Keratinocyte (primary cell): Measurements from ENCODE around the gene SPTSSB. TPM values are rescaled to one million over a fixed set of nuclear protein-coding genes. Genes with fewer than 3 reads are reported as not detected.
A peak's percentile ranks its signal among the peaks of the same experiment; 100 is the strongest.

Experiments used
- DNase-seq: peaks from one replicate; pipeline ENCODE4 v3.0.0-alpha.2; 2011; ENCODE audit warnings: low read depth, missing footprints, low spot score
- FAIRE-seq: peaks from 2 replicates; lab custom pipeline; 2011; peaks lifted over from hg19 to GRCh38; lab: Jason Lieb, UNC
- H2AFZ ChIP-seq: 2 replicates; pipeline ENCODE4 v1.6.0; 2012; ENCODE audit warnings: low read length, control low read depth, inconsistent platforms; ENCODE audit not compliant: control insufficient read depth
- H3K27ac ChIP-seq: 2 replicates; pipeline ENCODE4 v1.5.1; 2011; ENCODE audit warnings: low read length; ENCODE audit not compliant: control insufficient read depth, insufficient read depth
- H3K27me3 ChIP-seq: 3 replicates; pipeline ENCODE4 v1.6.0; 2011; ENCODE audit warnings: low read length; ENCODE audit not compliant: control insufficient read depth, insufficient read depth; ENCODE audit errors: extremely low read depth
- H3K36me3 ChIP-seq, 2 experiments: 2 replicates in 1 of 2; 3 replicates in 1 of 2; pipeline ENCODE4 v1.5.1; 2011; ENCODE audit warnings: low read length in 2 of 2, mild to moderate bottlenecking in 1 of 2; ENCODE audit not compliant: control insufficient read depth in 2 of 2, insufficient read depth in 2 of 2; ENCODE audit errors: extremely low read depth in 1 of 2
- H3K4me1 ChIP-seq: 3 replicates; pipeline ENCODE4 v1.5.1; 2011; ENCODE audit warnings: low read length; ENCODE audit not compliant: control insufficient read depth, insufficient read depth; ENCODE audit errors: extremely low read depth
- H3K4me2 ChIP-seq: 3 replicates; pipeline ENCODE4 v1.6.0; 2011; ENCODE audit warnings: low read depth, low read length; ENCODE audit not compliant: control insufficient read depth, insufficient read depth; ENCODE audit errors: extremely low read depth
- H3K4me3 ChIP-seq, 3 experiments: fragments of 200-600 bp in 1 of 3; sonication (generic) in 1 of 3; 2 replicates in 2 of 3; 3 replicates in 1 of 3; pipeline ENCODE4 v1.5.1; 2011 to 2016; ENCODE audit warnings: low read length in 3 of 3, mild to moderate bottlenecking in 3 of 3, control low read depth in 2 of 3, inconsistent platforms in 1 of 3, low read depth in 1 of 3, mixed read lengths in 1 of 3, mixed run types in 1 of 3, moderate library complexity in 1 of 3; ENCODE audit not compliant: control insufficient read depth in 2 of 3, insufficient read depth in 2 of 3; ENCODE audit errors: extremely low read depth in 1 of 3
- H3K79me2 ChIP-seq: 2 replicates; pipeline ENCODE4 v1.6.0; 2012; ENCODE audit warnings: low read length; ENCODE audit not compliant: control insufficient read depth, insufficient read depth
- H3K9ac ChIP-seq: 3 replicates; pipeline ENCODE4 v1.6.0; 2011; ENCODE audit warnings: low read length; ENCODE audit not compliant: control insufficient read depth, insufficient read depth; ENCODE audit errors: extremely low read depth
- H3K9me1 ChIP-seq: 3 replicates; pipeline ENCODE4 v1.6.0; 2011; ENCODE audit warnings: low read length; ENCODE audit not compliant: control insufficient read depth, insufficient read depth; ENCODE audit errors: extremely low read depth
- H3K9me3 ChIP-seq: 2 replicates; pipeline ENCODE4 v1.5.1; 2012; ENCODE audit warnings: low read depth, low read length; ENCODE audit not compliant: control insufficient read depth
- H4K20me1 ChIP-seq: 3 replicates; pipeline ENCODE4 v1.6.0; 2011; ENCODE audit warnings: low read length; ENCODE audit not compliant: control insufficient read depth, insufficient read depth; ENCODE audit errors: extremely low read depth
- EZH2 ChIP-seq: IDR thresholded peaks from one replicate; pipeline ENCODE4 v1.6.1; 2012; ENCODE audit warnings: inconsistent platforms, mild to moderate bottlenecking, low read length, moderate library complexity
- dilution Hi-C: fragments of 300-500 bp; cut with MboI; formaldehyde crosslinking; loops from one replicate; pipeline ENCODE4 v1.7.0; 2020; ENCODE audit warnings: low sequenced_read_pairs; ENCODE audit not compliant: extremely low pct_ligation_motif_present
- polyA plus RNA-seq, 5 experiments: library from polyadenylated mRNA; depleted of rRNA in 3 of 5; stranded (reverse) in 3 of 5; stranded (forward) in 1 of 5; unstranded in 1 of 5; fragments of >200 nt; gene quantifications; 1 replicate in 1 of 5; 2 replicates in 3 of 5; 3 replicates in 1 of 5; pipeline versions ENCODE4 v1.2.1 to v1.2.3, GENCODE V29; 2011 to 2012; ENCODE audit warnings: missing spikeins in 2 of 5, low read depth in 1 of 5, low replicate concordance in 1 of 5
- TF ChIP-seq, protein P1 (sequence below), 3 experiments: IDR thresholded peaks in 1 of 3; conservative IDR thresholded peaks in 1 of 3; optimal IDR thresholded peaks in 1 of 3; 2 replicates in 2 of 3; 3 replicates in 1 of 3; pipeline versions ENCODE3 to v1.5.1; 2011; ENCODE audit warnings: low read length in 3 of 3, mild to moderate bottlenecking in 3 of 3, moderate library complexity in 2 of 3, control low read depth in 1 of 3, inconsistent platforms in 1 of 3; ENCODE audit not compliant: insufficient read depth in 2 of 3; ENCODE audit errors: extremely low read depth in 1 of 3

SPTSSB gene
- polyA plus RNA-seq, 1 donor (not counting 4 experiments of a cell fraction or from before 2014, with no cell fraction given) = 2.6 TPM

DNA sequence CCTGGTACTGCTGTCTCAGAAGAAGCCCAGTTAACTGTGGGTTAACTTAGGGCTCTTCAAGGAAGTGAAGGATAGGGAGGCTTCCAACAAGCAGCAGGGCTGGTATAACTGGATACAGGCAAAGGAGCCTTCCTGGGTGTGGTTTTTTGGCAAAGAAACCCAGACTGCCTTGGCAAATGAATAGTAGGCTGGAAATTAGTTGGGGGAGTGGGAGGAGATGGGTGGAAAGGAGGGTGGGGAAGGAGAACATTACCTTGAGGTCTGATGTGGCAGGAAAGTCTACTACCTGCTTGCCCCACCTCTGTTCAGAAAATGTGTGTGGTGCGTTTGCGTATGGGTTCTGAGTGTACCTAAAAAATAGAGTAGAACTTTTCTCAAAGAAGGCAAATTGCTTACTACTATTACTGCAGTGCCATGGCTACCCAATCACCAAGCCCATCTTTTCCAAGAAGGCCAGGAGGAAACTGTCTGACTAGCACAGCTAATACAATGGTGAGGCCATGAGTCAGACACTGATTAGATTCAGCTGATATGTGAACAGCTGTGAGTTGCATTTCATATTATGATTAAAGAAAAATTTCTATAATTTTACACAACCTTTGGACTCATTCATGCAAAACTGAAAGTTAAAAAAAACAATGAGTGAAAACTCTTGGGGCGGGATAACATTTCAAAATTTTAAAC is 55.2 kb downstream of the SPTSSB start:
- Histone ChIP-seq H3K27ac (peak overlapping the region; percentile 44), H2AFZ (peak overlapping the region; percentile 5), H3K4me1 (peaks cover 19% of the 10 kb centered on the region), H3K4me2 (peak overlapping the region; percentile 50), H3K4me3 (no peak overlapping the region), H3K36me3 (no peaks in the 10 kb centered on the region), H3K79me2 (no peaks in the 10 kb centered on the region), H3K9me3 (no peaks in the 10 kb centered on the region), H3K27me3 (no peaks in the 10 kb centered on the region), H3K9ac (no peak overlapping the region), H4K20me1 (no peaks in the 10 kb centered on the region), H3K9me1 (no peaks in the 10 kb centered on the region)
- TF ChIP-seq, protein P1, sequence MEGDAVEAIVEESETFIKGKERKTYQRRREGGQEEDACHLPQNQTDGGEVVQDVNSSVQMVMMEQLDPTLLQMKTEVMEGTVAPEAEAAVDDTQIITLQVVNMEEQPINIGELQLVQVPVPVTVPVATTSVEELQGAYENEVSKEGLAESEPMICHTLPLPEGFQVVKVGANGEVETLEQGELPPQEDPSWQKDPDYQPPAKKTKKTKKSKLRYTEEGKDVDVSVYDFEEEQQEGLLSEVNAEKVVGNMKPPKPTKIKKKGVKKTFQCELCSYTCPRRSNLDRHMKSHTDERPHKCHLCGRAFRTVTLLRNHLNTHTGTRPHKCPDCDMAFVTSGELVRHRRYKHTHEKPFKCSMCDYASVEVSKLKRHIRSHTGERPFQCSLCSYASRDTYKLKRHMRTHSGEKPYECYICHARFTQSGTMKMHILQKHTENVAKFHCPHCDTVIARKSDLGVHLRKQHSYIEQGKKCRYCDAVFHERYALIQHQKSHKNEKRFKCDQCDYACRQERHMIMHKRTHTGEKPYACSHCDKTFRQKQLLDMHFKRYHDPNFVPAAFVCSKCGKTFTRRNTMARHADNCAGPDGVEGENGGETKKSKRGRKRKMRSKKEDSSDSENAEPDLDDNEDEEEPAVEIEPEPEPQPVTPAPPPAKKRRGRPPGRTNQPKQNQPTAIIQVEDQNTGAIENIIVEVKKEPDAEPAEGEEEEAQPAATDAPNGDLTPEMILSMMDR (optimal IDR thresholded peaks at IDR 0.05 in 1 of 3, IDR thresholded peaks at IDR 0.05 in 1 of 3, conservative IDR thresholded peaks at IDR 0.05 in 1 of 3; ENCODE audit: extremely low read depth in 1 of 3, insufficient read depth in 2 of 3, low read length in 3 of 3) = no peak
- no peak for TF ChIP-seq EZH2
- peak; percentile 82 for FAIRE-seq
- no peak for DNase-seq
- dilution Hi-C loops = no loop called here

GRCh38 chr3:161314836-161315395 is 56.4 kb downstream of the SPTSSB start:
- Histone ChIP-seq H2AFZ (no peak overlapping the region), H3K4me2 (no peak overlapping the region), H3K9ac (no peak overlapping the region), H3K4me1 (peaks cover 19% of the 10 kb centered on the region), H3K36me3 (no peaks in the 10 kb centered on the region), H3K79me2 (no peaks in the 10 kb centered on the region), H3K9me3 (no peaks in the 10 kb centered on the region), H3K9me1 (no peaks in the 10 kb centered on the region), H4K20me1 (no peaks in the 10 kb centered on the region), H3K27ac (no peak overlapping the region), H3K27me3 (no peaks in the 10 kb centered on the region), H3K4me3 (no peak overlapping the region)
- TF ChIP-seq, protein P1 (optimal IDR thresholded peaks at IDR 0.05 in 1 of 3, IDR thresholded peaks at IDR 0.05 in 1 of 3, conservative IDR thresholded peaks at IDR 0.05 in 1 of 3; ENCODE audit: extremely low read depth in 1 of 3, insufficient read depth in 2 of 3, low read length in 3 of 3) = no peak
- TF ChIP-seq EZH2 = no peak
- no peak for FAIRE-seq
- dilution Hi-C loops = no loop called here
- no peak for DNase-seq
